Forelimb muscle (tissue), 1 donor: ENCODE measurements around the gene DUSP10. TPM values are rescaled to one million over a fixed set of nuclear protein-coding genes. Genes with fewer than 3 reads are reported as not detected.

ENCODE experiments used
- DNase-seq: peaks from one replicate; pipeline ENCODE4 v3.0.0-alpha.2; 2013; ENCODE audit warnings: low read depth
- polyA plus RNA-seq: library from polyadenylated mRNA; unstranded; fragments of 120-200 nt; gene quantifications from one replicate; pipeline ENCODE4 v1.2.1, GENCODE V29; 2013; ENCODE audit not compliant: insufficient read length

Gene DUSP10
- polyA plus RNA-seq, 1 donor: 20.6 TPM

GRCh38 chr1:221695301-221695700 is 46.6 kb downstream of the DUSP10 start:
- DNase-seq: no peak

- DNase-seq: no peak
These were observed 47.8 kb downstream of the DUSP10 start for GRCh38 chr1:221694109-221694508.

GRCh38 chr1:221693087-221693486 is 48.8 kb downstream of the DUSP10 start:
- no peak for DNase-seq

GRCh38 chr1:221692643-221693042 is 49.2 kb downstream of the DUSP10 start:
- no peak for DNase-seq

- no peak for DNase-seq
These were observed 50.6 kb downstream of the DUSP10 start for GRCh38 chr1:221691261-221691660.

GRCh38 chr1:221690858-221691257 is 51.0 kb downstream of the DUSP10 start:
- DNase-seq: no peak

GRCh38 chr1:221689138-221689537 is 52.8 kb downstream of the DUSP10 start:
- DNase-seq: no peak

GRCh38 chr1:221688488-221688843 is 53.4 kb downstream of the DUSP10 start:
- DNase-seq: no peak

GRCh38 chr1:221687836-221688487 is 53.9 kb downstream of the DUSP10 start:
- DNase-seq: no peak

GRCh38 chr1:221683681-221684080 is 58.2 kb downstream of the DUSP10 start:
- no peak for DNase-seq

- no peak for DNase-seq
These were observed 61.8 kb downstream of the DUSP10 start for GRCh38 chr1:221680085-221680484.

GRCh38 chr1:221678014-221678413 is 63.9 kb downstream of the DUSP10 start:
- no peak for DNase-seq

GRCh38 chr1:221675880-221676800 is 65.7 kb downstream of the DUSP10 start:
- DNase-seq: no peak

- no peak for DNase-seq
These were observed 68.9 kb downstream of the DUSP10 start for GRCh38 chr1:221672965-221673364.

GRCh38 chr1:221672239-221672645 is 69.6 kb downstream of the DUSP10 start:
- DNase-seq: no peak

GRCh38 chr1:221670081-221670480 is 71.8 kb downstream of the DUSP10 start:
- DNase-seq: no peak

- no peak for DNase-seq
These were observed 72.4 kb downstream of the DUSP10 start for GRCh38 chr1:221669441-221669840.

- DNase-seq: no peak
These were observed 74.4 kb downstream of the DUSP10 start for GRCh38 chr1:221667504-221667903.

GRCh38 chr1:221664253-221664652 is 77.6 kb downstream of the DUSP10 start:
- DNase-seq: no peak

GRCh38 chr1:221663321-221663720 is 78.6 kb downstream of the DUSP10 start:
- DNase-seq: no peak

- no peak for DNase-seq
These were observed 86.1 kb downstream of the DUSP10 start for GRCh38 chr1:221655766-221656305.
